ENCODE data around the gene RBM38.
"Not testable (repeated sequence)": the region's sequence is repeated elsewhere in the genome, so short reads cannot be mapped to it uniquely, and the experiment has no call there.

The RBM38 gene

GRCh38 chr20:57429580-57430200 is 38.5 kb downstream of the RBM38 start:
- no peak overlapping the region for H3K27ac Mint-ChIP-seq
- H3K36me3 Mint-ChIP-seq (ENCODE audit: insufficient read depth) = peaks cover 8% of the 10 kb centered on the region
- ATAC-seq (replicated peaks) = no peak
- H3K4me3 Mint-ChIP-seq = peak overlapping the region in 1 of 2 donors; percentile 18
- H3K4me1 Mint-ChIP-seq (ENCODE audit: low read depth in 2 of 2) = peaks cover 40 to 53% of the 10 kb centered on the region in 2 donors
- H3K9me3 Mint-ChIP-seq = no peaks in the 10 kb centered on the region
- no peak for DNase-seq
- no peaks in the 10 kb centered on the region for H3K27me3 Mint-ChIP-seq

GRCh38 chr20:57430201-57430596 is 39.0 kb downstream of the RBM38 start:
- H3K27me3 Mint-ChIP-seq; ATAC-seq (replicated peaks); H3K36me3 Mint-ChIP-seq (ENCODE audit: insufficient read depth); H3K27ac Mint-ChIP-seq; DNase-seq; H3K9me3 Mint-ChIP-seq: not testable (repeated sequence)
- peak overlapping the region in 1 of 2 donors; percentile 18 for H3K4me3 Mint-ChIP-seq
- H3K4me1 Mint-ChIP-seq (ENCODE audit: low read depth in 2 of 2) = peaks cover 45 to 54% of the 10 kb centered on the region in 2 donors

GRCh38 chr20:57431539-57431835 is 40.3 kb downstream of the RBM38 start:
- Mint-ChIP-seq H3K36me3 (ENCODE audit: insufficient read depth) (peaks cover 8% of the 10 kb centered on the region), H3K9me3 (no peaks in the 10 kb centered on the region), H3K4me3 (peak overlapping the region in 1 of 2 donors; percentile 37), H3K27me3 (no peaks in the 10 kb centered on the region), H3K4me1 (ENCODE audit: low read depth in 2 of 2) (peaks cover 51 to 61% of the 10 kb centered on the region in 2 donors), H3K27ac (no peak overlapping the region)
- DNase-seq (no peak), ATAC-seq (replicated peaks) (no peak)

- Mint-ChIP-seq H3K9me3 (no peaks in the 10 kb centered on the region), H3K4me3 (peak overlapping the region; percentile 79 to 81), H3K36me3 (ENCODE audit: insufficient read depth) (peaks cover 11% of the 10 kb centered on the region), H3K27ac (peak overlapping the region; percentile 61 to 95), H3K27me3 (no peaks in the 10 kb centered on the region), H3K4me1 (ENCODE audit: low read depth in 2 of 2) (peaks cover 51 to 57% of the 10 kb centered on the region in 2 donors)
- no peak for ATAC-seq (replicated peaks)
- DNase-seq = no peak
These were observed 41.3 kb downstream of the RBM38 start for GRCh38 chr20:57432480-57432861.

DNA sequence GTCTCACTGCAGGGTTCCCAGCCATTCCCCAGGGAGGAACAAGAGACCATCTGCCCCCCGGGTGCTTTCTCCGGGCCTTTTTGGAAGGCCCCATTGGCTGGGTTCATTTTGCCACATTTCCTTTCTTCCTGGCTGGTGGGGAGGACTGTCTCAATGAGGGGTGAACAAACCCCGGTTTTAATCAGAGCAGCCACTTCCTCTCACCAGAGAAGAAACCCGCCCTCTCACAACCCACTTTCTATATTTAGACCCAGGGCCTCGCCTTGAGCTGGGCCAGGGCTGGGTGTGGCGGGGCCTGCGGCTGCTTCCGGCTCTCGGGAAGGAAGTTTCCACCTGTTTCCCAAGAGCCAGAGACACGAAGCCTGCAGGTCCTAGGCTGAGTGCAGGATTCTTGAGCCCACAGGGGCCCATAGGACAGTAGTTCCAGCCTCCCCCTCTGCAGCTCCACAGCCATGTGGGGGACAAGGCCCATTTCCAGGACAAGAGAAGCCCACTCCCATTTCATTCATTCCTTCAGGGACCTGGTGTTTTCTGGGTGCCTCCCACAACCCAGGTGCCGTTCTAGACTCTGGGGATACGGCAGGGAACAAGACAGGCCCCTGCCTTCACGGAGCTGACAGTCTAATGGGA is 41.8 kb downstream of the RBM38 start:
- Mint-ChIP-seq H3K27me3 (no peaks in the 10 kb centered on the region), H3K4me1 (ENCODE audit: low read depth in 2 of 2) (peaks cover 51 to 56% of the 10 kb centered on the region in 2 donors), H3K36me3 (ENCODE audit: insufficient read depth) (peaks cover 11% of the 10 kb centered on the region), H3K9me3 (no peaks in the 10 kb centered on the region), H3K27ac (peak overlapping the region; percentile 61 to 95), H3K4me3 (peak overlapping the region; percentile 79 to 81)
- DNase-seq (peak; percentile 53 to 58 (median 54)), ATAC-seq (replicated peaks) (peak; percentile 89)

- ATAC-seq (replicated peaks) = peak; percentile 71
- H3K27ac Mint-ChIP-seq = peak overlapping the region; percentile 61 to 95
- peaks cover 11% of the 10 kb centered on the region for H3K36me3 Mint-ChIP-seq (ENCODE audit: insufficient read depth)
- no peaks in the 10 kb centered on the region for H3K9me3 Mint-ChIP-seq
- H3K4me1 Mint-ChIP-seq (ENCODE audit: low read depth in 2 of 2) = peaks cover 51 to 56% of the 10 kb centered on the region in 2 donors
- peak in 2 of 3 experiments; percentile 34 to 35 for DNase-seq
- no peaks in the 10 kb centered on the region for H3K27me3 Mint-ChIP-seq
- H3K4me3 Mint-ChIP-seq = peak overlapping the region; percentile 79 to 81
These were observed 42.6 kb downstream of the RBM38 start for GRCh38 chr20:57433657-57434389.

DNA sequence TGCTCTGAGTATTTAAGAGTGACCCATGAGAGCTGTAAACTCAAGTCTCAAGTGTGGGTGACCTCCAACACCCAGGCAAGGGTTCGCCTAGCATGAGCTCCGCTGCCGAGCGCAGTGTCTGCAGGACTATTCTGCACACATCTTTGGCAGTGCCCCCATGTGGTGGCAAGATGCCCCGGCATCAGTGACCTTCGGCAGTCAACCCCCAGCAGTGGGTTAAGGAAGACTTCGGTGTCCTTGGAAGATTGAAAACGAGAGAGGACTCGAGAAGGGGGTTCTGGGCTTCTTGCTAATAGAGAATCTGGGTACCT is 43.1 kb downstream of the RBM38 start:
- no peak for ATAC-seq (replicated peaks)
- no peaks in the 10 kb centered on the region for H3K9me3 Mint-ChIP-seq
- H3K27ac Mint-ChIP-seq = peak overlapping the region; percentile 61 to 95
- DNase-seq = no peak
- H3K27me3 Mint-ChIP-seq = no peaks in the 10 kb centered on the region
- H3K36me3 Mint-ChIP-seq (ENCODE audit: insufficient read depth) = peaks cover 10% of the 10 kb centered on the region
- H3K4me1 Mint-ChIP-seq (ENCODE audit: low read depth in 2 of 2) = peaks cover 51 to 56% of the 10 kb centered on the region in 2 donors
- H3K4me3 Mint-ChIP-seq = peak overlapping the region; percentile 79 to 81

- Mint-ChIP-seq H3K36me3 (ENCODE audit: insufficient read depth) (peaks cover 7% of the 10 kb centered on the region), H3K4me1 (ENCODE audit: low read depth in 2 of 2) (peaks cover 43 to 52% of the 10 kb centered on the region in 2 donors), H3K27ac (no peak overlapping the region), H3K27me3 (no peaks in the 10 kb centered on the region), H3K9me3 (no peaks in the 10 kb centered on the region), H3K4me3 (peak overlapping the region in 1 of 2 donors; percentile 41)
- ATAC-seq (replicated peaks) (no peak), DNase-seq (no peak)
These were observed 43.9 kb downstream of the RBM38 start for GRCh38 chr20:57435105-57435497.

DNA sequence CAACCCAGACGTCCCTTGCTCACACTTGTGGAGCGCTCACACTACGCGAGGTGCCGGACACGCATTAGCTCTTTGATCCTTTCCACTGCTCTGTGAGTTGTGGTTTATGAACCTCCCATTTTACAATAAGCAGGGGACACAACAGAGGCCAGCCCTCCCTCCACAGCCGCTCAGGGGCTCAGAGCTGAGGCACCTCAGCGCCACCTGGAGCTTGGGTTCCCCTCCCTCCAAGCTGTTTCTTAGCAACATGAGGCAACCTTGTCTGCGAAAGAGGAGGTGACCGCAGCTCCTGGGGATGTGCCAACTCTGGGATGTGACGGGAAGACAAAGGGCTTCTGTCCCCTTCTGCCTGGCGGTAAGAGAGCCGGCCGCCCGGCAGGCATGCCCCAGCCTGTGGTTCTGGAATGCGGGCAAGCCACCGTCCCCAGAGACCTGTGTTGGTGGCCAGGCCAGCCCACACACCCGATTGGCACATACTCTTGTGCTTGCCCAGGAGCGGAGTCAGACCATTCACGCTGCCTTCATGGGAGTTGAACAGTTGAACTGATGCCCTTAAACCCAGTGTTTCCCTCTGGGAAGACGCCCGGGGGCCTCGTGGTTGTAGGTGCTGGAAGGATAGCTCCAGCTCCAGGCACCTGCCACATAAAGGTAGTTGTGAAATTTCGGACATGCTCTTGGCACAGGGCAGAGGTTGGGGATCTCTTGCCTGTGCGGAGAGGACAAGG is 44.5 kb downstream of the RBM38 start:
- DNase-seq = no peak

DNA sequence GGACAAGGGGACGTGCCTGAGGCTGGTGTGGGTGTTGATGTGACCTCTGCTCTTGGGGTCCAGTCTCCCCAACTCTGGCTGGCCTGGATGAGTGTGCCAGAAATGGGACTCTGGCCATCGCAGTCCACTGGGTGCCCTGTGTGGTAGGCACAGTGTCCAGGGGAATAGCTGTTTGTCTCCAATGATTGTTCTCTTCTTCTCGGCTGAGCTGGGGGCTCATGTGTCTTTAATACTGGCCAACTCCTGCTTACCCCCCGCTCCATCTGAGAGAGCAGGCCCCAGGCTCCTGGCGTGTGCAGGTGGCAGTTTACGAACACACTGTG is 45.0 kb downstream of the RBM38 start:
- Mint-ChIP-seq H3K4me1 (ENCODE audit: low read depth in 2 of 2) (peaks cover 43 to 54% of the 10 kb centered on the region in 2 donors), H3K9me3 (no peaks in the 10 kb centered on the region), H3K36me3 (ENCODE audit: insufficient read depth) (peaks cover 7% of the 10 kb centered on the region), H3K27ac (peak overlapping the region; percentile 63 to 77), H3K27me3 (no peaks in the 10 kb centered on the region), H3K4me3 (no peak overlapping the region)
- ATAC-seq (replicated peaks) (no peak), DNase-seq (no peak)

More for the DNA sequence above, 44.5 kb downstream of the RBM38 start:
- H3K4me1 Mint-ChIP-seq (ENCODE audit: low read depth in 2 of 2) = peaks cover 43 to 54% of the 10 kb centered on the region in 2 donors
- no peaks in the 10 kb centered on the region for H3K27me3 Mint-ChIP-seq
- H3K27ac Mint-ChIP-seq = peak overlapping the region in 1 of 2 donors; percentile 77
- H3K4me3 Mint-ChIP-seq = peak overlapping the region in 1 of 2 donors; percentile 19
- peak; percentile 5 for ATAC-seq (replicated peaks)
- H3K9me3 Mint-ChIP-seq = no peaks in the 10 kb centered on the region
- peaks cover 7% of the 10 kb centered on the region for H3K36me3 Mint-ChIP-seq (ENCODE audit: insufficient read depth)

- no peaks in the 10 kb centered on the region for H3K9me3 Mint-ChIP-seq
- H3K27ac Mint-ChIP-seq = no peak overlapping the region
- H3K36me3 Mint-ChIP-seq (ENCODE audit: insufficient read depth) = peaks cover 7% of the 10 kb centered on the region
- DNase-seq = no peak
- no peaks in the 10 kb centered on the region for H3K27me3 Mint-ChIP-seq
- peaks cover 34 to 44% of the 10 kb centered on the region in 2 donors for H3K4me1 Mint-ChIP-seq (ENCODE audit: low read depth in 2 of 2)
- no peak overlapping the region for H3K4me3 Mint-ChIP-seq
- no peak for ATAC-seq (replicated peaks)
These were observed 46.1 kb downstream of the RBM38 start for GRCh38 chr20:57437267-57437666.

- ATAC-seq (replicated peaks) (no peak), DNase-seq (no peak)
- H3K4me3 Mint-ChIP-seq = no peak overlapping the region
- no peaks in the 10 kb centered on the region for H3K27me3 Mint-ChIP-seq
- no peak overlapping the region for H3K27ac Mint-ChIP-seq
- peaks cover 7% of the 10 kb centered on the region for H3K36me3 Mint-ChIP-seq (ENCODE audit: insufficient read depth)
- H3K9me3 Mint-ChIP-seq = no peaks in the 10 kb centered on the region
- H3K4me1 Mint-ChIP-seq (ENCODE audit: low read depth in 2 of 2) = peaks cover 29 to 39% of the 10 kb centered on the region in 2 donors
These were observed 46.6 kb downstream of the RBM38 start for GRCh38 chr20:57437672-57438330.

DNA sequence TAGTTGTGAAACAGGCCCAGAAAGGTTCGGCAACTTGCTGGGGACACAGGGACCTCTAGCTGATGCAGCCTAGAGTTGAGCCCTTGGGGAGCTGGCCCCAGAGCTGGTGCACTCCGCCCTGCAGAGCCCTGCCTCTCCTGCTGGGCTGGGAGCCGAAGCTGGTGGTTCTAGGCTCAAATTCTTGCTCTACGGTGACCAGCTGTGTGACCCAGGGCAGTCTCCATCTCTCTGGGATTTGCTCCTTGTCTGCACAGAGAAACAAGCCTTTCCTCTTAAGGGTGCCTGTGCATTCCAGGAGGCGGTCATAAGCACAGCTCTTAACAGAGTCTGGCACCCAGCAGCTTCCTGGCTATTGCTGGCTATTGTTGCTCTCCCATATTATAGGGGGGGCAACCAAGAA is 47.4 kb downstream of the RBM38 start:
- Mint-ChIP-seq H3K9me3 (no peaks in the 10 kb centered on the region), H3K4me3 (no peak overlapping the region), H3K36me3 (ENCODE audit: insufficient read depth) (peaks cover 3% of the 10 kb centered on the region), H3K27ac (no peak overlapping the region), H3K4me1 (ENCODE audit: low read depth in 2 of 2) (peaks cover 22 to 32% of the 10 kb centered on the region in 2 donors), H3K27me3 (no peaks in the 10 kb centered on the region)
- DNase-seq = no peak
- ATAC-seq (replicated peaks) = no peak
